Measurements from ENCODE around the gene FXYD6.

FXYD6 gene

DNA sequence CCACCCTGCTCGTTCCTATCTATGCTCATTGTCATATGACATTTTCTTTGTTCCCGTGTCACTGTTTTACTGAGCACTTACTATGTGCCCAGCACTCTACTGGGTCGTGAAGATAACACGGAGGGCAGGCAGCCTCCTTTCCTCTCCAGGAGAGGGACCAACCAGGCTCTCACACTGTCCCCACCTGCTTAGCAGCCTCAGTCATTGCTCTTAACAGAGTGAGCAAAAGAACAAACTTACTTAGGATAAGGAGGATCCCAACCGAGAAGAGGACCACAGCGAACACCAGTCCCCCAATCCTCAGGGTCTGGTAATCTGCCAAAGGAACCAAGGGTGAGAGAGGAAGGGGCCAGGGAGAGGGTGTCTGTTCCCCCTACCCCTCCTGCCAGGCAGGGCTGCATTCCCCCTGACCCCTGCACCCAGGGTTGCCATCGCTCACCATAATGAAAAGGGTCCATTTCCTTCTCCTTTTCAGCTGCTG, 34.9 kb downstream of the FXYD6 start:
- DNase-seq: no peak

DNA sequence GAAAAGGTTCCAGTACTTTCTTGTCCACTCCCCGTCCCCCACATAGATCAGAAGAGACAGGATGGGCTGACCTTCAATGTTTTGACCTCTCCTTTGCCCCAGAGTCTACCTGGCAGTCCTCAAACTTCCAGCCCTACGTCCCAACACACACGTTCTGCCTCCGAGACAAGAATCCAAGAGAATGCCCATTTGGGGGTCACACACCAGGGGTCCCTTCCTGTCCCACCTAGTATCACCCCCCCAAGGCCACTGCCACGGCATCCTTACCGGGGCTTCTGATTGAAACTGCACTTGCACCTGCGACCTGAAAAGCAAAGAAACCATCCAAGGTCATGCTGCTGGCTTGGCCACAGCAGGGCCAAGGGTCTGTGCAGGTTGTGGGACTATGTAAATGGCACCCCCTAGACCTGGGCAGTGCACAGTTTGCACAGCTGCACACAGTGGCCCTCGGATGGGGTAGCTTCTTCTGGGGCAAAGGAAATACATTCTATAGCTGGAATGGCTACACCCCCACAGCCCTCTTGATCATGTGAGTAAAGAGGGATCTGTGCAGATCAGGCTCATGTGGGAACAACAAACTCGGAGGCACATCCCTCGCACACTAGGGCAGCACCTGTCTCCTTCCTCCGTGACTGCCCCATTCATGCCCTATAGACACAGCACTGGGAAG, 35.4 kb downstream of the FXYD6 start:
- DNase-seq: no peak

DNA sequence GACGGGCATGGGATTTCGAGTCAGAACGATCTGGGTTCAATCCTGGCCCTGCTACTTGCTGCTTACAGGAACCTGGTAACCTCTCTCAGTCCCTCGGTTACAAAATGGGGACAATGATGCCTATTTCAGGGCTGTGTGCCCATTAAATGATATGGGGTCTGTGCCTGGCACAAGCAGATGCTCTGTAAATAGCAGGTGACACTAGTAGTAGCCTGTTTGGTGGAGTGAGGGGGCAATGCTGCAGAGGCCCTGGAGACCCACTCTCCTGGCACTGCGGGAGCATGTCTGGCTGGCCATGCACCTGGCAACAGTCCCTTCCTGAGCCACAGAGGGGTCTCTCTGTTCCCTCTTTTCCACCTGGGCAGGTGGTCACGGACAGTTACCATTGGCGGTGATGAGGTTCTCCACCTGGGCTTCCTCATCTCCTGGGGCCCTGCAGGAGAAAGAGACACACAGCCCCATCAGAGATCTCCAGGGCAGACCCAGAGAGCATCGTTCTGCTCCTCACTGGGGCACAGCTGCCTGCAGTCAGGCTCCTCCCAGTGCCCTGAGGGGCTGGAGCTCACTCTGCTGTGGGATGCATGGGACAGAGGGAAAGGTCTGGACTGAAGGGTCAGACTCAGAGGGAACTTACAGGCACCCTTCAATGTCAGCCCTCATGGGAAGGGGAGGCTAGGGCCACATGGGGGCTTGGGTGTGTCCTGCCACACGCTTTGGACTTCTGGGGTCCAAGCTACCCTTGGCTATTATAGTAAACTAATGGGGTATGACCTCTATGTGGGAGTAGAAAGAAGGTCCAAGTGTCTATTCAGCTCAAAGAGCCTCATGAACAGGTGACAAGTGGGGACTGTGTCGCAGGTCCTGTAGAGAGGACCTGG, 36.3 kb downstream of the FXYD6 start:
- DNase-seq: no peak

DNA sequence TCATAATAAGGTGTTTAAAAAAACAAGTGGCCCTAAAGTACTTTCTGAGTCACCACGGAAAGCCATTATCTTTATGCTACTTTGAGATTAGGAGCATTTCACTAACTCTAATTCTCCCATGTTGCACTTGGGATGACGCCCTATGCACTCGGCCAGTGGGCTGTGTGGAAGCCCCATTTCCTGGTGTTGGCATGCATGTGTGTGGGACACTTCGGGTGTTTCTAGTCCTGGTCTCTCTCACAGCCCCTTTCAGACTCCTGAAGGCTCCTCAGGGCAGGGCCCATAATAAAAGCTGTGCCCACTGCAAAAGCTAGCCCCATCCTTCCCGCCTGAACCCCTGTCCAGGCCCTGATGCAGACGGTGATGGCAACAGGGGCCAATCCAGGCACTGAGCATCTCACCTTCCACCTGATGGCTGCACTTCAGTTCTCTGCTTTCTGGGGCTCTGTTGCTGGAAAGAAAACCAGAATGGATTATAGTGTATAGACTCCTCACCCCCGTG, 37.0 kb downstream of the FXYD6 start:
- no peak for DNase-seq

DNA sequence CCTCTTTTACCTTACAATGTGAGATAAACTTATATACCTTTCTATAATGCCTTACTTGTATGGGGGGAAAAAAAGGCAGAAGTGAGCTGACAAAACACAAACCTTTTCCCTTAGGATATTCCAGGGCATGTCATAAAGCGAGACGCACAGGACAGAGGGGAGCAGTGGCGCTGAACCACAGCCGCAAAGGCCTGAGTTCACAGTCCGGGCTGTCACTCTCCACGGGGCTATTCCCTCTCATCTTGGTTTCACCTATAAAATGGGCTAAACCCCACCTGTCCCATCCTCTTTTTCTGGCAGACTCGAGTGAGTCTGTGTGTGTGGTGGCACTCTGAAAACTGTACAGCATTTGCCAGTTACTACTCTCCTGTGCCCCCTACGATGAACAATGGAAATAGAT, 37.6 kb downstream of the FXYD6 start:
- DNase-seq: no peak

DNA sequence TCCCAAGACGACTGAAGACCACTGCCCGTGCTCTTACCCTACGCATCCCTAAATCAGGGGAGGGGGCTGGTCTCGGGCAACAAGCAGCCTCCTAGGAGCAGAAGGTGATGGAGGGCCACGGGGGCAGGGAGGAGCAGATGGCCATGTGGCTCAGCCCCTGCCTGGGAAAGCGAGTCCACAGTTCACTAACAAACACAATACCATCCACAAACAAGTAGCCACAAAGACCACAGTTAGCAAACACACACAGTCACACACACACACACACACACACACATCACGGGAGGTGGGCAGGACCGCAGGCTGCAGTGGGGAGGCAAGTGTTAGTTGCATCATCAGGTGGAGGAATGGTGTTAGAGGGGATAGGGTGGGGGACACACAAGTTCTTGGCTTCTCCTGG, 38.7 kb downstream of the FXYD6 start:
- no peak for DNase-seq

DNA sequence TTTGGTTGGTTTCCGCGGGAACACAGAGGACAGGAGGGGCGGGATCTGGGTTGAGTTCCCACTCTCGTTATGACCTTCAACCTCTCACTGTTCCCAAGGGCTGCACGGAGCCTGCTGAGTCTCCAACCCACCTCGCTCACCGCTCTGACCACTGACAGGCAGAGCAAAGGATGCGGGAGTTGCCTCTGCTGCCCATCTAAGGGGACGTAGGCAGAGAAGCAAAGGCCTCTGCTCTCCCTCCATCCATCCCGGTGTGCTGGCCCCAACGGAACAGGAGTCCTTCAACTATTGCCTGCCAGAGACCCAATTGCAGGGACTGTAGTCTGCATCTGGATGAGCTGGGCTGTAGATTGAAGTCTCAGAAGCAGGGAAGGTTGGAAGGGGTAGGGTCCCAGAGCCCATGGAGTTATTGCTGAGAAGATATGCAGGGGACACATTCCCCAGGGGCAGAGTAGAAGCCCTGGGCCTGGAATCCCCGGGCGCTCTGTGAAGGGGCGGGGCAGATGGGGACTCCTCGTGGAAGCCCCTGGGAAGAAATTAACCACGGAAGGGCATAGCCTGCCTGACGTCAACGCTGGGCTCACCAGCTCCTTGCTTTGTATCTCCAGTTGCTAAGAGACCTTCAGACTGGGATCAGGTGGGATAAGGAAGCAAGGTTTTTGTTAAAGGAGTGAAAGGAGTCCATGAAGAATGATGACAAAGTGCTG, 39.2 kb downstream of the FXYD6 start:
- no peak for DNase-seq

DNA sequence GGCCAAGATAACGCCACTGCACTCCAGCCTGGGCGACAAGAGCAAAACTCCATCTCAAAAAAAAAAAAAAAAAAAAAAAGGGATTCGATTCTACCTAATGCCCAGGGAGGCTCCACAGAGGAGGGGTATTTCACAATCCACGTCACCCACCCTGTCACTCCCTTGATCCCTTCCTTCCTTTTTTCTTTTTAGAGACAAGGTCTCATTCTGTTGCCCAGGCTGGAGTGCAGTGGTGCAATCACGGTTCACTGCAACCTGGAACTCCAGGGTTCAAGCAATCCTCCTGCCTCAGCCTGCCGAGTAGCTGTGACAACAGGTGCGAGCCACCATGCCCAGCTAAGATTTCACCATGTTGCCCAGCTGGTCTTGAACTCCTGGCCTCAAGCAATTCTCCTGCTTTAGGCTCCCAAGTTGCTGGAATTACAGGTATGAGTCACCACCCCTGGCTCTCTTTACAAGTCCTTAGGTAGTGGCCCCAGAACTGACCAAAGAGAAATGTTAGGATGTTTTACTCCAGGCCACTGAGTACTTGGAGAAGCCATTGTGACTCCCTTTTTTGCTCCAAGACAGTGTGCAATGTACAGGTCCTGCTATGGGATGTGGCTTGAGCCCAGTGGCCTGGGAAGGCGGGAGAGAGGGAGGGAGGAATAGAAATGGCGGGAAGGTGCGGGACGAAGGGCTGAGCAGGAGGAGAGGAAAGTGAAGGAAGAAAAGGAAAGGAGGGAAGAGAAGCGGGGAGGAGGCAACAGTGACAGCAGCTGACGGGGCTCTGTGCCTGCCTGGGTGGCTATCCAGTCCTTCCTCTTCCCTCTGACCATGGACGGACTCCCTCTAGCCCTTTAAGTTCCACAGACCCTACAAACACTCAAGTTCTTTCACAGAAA, 40.1 kb downstream of the FXYD6 start:
- no peak for DNase-seq

DNA sequence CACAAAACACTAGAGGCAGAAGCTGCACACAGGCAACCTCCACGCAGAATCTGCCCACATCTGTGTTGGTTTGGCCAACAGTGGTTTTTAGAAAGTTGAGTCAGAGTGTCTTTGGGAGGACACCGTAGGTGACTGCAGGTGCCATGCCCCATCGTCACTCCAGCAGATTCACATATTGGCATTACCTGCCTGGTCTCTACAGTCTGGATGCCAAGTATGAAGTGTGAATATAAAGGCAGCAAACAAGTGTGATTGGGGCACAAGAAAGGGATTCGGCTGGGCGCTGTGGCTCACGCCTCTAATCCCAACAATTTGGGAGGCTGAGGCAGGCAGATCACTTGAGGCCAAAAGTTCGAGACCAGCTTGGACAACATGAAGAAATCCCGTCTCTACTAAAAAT, 40.9 kb downstream of the FXYD6 start:
- no peak for DNase-seq

DNA sequence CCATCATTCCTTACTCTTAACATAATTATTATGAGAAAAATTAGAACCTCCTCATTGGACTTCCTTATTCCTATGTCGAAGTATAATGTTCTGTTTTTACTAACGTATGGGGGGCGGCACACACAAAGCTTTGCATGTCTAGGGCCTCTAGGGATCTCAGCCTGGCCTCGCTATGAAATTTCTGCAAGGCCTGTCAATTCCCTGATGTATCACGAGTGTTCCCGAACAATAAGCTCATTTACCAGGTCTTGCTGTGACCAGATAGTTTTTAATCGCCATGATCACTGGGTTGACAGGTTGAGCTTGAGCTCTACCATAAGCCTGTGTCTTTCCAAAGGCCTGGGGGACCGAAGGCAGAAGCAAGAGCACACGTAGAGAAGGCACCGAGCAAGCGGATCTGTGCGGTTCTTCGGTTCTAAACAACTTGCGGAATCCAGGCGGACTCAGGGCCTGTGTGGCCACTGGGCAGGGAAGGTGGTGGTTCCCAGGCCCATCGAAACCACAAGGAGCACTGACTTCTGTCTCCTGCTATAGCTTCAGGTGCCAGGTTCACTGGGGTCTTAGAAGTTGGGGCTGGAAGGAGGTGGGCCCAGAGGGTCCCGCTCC, 41.5 kb downstream of the FXYD6 start:
- no peak for DNase-seq

DNA sequence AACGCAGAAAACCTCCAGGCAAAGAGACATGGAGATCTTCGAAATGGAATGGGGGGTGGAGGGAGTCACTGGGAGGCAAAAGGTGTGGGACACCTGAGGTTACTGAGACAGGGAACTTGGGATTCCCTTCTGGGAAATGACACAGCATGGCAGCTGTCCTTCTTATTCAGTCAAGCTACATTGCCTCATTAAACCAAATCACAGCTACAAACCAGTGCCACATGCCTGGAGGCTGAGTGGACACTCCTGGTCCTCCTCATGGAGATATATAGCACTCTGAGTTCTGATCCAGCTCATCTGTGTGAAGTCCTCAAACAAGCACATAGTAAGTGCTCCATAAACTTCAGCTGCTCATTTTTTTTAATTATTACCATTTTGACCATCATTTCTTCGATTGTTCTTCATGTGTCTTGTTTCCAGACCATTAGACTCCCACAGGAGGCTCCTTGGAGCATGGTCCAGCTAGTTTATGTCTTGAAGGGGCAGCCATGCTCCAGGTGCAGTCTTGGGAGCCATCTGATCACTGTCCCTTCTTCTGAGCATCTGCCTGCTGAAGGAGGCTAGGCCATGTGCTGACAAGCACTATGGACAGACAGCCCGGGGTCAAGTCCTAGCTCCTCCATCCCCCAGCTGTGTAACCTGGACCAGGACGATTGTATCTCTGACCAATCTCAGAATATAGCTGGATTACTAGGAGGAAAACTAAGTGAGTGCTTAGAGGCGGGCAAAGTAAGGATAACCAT, 42.2 kb downstream of the FXYD6 start:
- DNase-seq: no peak

DNA sequence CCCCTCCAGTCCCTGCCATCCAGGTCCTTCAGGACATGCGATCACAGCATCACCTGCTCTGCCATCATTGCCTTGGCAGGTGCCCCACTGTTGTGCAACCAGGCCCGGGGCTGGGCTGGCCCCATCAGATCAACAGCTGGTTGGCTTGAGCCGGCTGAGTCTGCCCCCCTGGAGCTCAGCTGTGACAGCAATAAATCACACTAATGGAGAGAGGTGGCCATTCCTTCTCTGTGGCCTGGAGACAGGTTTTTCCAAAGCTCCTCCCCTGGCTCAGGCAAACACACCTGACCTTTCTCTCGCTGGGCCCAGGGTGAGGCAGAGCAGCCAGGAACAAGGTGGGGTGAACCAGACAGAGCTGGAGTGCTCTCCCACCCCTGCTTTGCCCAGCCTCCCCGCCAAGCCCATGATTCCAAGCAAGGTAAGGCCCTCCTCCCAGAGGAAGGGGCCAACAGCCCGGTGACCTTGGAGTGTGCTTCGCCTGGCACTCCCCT, 43.0 kb downstream of the FXYD6 start:
- no peak for DNase-seq

DNA sequence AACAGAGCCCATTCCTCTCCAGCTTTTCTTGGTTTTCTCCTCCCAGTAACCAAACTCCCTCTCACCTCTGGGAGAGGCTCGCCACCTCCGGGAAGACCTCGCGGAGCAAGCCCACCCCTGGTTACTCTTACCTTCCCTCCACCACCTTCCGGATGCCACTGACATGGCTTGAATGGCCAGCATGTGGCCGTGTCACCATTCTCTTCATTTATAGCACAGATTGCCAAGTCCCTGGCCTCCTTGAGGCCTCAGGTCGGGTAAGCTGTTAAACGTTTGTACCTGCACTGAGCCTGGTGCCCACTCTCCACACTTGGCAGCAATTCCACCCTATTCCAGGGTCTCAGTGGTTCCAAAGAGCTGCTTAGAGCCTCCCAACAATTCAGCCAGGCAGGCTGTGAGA, 43.9 kb downstream of the FXYD6 start:
- no peak for DNase-seq

DNA sequence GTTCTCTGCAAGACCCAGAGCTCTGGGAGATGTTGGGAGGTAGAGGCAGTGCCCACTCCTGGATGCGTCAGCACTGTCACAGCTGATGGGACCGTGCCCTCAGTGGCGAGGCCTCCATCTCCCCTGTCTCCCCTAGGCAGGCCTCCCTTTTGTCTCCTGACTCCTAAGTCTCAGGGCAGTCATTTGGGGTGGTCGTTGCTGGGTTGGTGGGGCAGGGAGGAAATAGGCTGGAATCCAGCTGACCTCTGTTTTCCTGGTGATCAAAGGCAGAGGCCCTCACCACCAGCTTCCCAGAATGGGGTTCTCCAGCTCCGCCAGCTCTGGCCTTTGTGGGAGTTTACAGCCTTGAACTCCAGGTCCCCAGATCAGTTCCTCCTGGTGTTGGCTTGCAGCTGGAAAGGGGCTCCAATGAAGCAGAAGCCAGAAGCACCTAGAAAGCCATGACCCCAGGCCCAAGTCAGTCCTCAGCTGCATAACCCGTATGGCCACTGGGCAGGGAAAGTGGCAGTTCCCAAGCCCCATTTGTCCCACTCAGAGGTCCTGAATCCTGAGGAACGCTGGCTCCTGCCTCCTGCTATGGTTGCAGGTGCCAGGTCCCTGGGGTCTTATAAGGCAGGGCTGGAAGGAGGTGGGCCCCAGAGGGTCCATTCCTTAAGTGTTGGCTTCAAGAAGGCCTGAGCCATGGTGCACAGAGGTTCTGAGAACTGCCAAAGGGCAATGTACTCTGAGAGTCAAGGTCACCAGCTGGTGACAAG, 44.6 kb downstream of the FXYD6 start:
- DNase-seq: no peak

DNA sequence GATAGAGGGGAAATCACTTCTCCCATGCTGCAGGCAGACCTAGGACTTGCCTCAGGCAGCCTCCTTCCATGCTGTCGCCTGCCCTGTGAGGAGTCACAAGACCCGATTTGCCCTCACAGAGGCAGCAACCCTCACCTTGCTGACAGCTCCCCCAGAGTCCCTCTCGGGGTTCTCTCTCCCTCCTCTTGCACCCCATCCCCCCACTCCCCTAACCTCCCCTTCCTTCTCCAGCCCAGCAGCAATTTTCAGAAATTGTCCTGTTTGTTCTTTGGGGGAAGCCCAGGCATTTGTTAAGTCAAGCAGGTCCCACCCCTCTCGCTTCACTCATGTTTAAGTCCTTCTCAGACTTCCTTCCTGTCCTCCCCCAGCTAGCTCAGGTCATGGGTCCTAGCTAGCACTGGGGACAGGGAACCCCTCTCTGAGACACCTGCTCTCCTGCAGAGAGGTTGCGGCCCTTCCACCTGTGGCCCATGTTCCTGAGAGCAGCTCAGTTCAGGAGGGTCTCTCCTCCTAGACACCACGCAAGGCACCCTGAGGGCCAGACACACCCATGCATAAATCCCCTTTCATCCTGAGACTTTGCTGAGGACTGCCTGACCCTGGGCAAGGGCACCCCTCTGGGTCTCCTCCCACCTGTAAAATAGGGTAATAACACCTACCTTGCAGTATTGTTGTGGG, 45.6 kb downstream of the FXYD6 start:
- no peak for DNase-seq

DNA sequence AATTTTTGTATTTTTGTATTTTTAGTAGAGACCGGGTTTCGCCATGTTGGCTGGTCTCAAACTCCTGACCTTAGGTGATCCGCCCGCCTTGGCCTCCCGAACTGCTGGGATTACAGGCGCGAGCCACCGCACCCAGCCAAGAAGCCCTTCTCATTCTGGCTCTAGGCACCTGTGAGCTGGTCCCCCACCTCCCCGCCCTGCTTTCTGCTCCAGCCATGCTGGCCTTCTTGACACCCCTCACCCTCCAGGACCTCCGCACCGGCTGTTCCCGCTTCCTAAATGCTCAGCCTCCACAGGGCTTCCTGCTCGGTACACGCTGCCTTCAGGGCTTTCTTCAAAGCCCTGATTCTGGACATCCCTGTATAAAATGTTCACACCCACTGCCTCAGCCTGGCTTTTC, 46.4 kb downstream of the FXYD6 start:
- DNase-seq: no peak

DNA sequence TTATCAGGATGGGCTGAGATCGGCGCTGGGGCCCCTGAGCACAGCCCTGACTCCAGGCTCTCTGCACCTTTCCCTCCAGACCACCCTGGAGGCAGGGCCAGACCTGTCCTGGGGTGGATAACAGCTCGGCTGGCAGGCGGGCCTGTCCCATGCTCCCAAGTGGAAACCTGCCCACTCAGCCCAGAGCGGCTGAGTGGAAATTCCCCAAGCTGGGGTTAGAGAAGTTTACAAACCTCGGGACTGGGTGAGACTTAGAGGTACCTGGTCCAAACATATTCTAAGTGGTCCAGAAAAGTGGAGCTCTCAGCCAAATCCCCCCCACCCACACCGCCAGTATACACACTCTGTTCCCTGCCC, 47.1 kb downstream of the FXYD6 start:
- no peak for DNase-seq

DNA sequence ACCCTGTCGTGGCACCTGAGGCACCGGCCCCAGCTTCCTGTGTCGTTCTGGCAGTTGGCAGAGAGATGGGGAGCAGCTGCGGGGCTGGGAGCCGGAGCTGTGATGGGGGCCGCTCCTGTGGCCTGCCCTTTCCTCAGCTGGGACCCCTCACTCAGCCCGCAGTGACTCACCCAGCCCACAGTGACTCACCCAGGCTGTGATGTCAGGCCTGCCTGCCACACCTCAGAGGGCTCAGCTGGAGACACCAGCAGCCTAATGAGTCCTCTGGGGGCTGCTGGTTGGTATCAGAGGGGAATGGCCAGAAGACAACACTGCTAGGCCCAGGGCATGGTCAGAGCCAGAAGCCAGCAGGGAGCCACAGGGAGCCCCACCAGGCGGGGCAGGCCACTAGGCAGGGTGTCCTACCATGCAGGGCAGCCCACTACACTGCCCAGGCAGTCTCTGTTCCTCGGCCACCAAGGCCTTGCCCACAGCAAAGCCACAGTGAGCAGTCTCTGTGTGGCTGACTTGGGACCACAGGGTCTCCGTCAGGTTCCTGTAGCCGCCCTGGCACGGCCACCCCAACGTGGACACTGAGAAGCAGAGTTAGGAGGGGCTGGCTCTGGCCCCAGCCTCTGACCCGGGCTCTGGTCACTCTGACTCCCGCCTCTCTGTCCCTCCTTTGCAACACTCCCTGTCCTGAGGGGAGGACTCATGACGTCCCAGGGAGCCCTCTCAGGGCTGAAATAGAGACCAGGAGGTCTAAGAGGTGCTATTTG, 47.7 kb downstream of the FXYD6 start:
- peak; percentile 90 for DNase-seq

All from stimulated activated CD4-positive, alpha-beta T cell treated with anti-CD3 and anti-CD28 coated beads, Interleukin-15, amount 100 ng/mL, for 24 hours (primary cell).